Measurements from ENCODE around the gene VAMP7. TPM values are rescaled to one million over a fixed set of nuclear protein-coding genes. Genes with fewer than 3 reads are reported as not detected.

VAMP7 gene
- total RNA-seq, 1 experiment from 2014 or later, result 78.4 TPM

DNA sequence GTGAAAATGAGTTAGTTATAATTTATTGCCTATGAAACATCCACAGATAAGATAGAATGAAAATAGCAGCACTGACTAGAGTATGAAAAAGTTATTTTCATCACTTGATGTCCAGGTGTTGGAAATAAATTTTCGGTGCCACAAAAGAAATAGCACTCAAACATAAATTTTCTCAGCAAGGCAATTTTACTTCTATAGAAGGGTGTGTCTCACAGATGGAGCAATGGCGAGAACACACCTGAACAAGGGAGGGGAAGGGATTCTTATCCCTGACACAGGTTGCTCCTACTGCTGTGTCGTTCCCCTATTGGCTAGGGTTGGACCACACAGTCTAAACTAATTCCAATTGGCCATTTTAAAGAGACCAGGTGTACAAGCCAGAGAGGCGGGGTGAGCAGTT lies 13.3 kb upstream of the VAMP7 start:
- in situ Hi-C loops (cut with HindIII; ENCODE audit: low pct_unique_long_range_greater_than_20kb, low sequenced_read_pairs), result no loop called here
- BruUV-seq (replicated peaks), result no TSS peak
- intact Hi-C loops (cut with micrococcal nuclease; ENCODE audit: unreplicated experiment), result no loop called here
- Histone ChIP-seq H3K27ac (ENCODE audit: low read length) (no peak overlapping the region), H3K9me3 (ENCODE audit: control insufficient read depth, insufficient read depth, low read depth, low read length) (peaks cover 5% of the 10 kb centered on the region; the same call in 1 of the 2 replicates), H3K4me3 (ENCODE audit: low read depth in 2 of 2, low read length in 2 of 2) (no peak overlapping the region), H3K27me3 (ENCODE audit: control insufficient read depth, insufficient read depth, low read length) (no peaks in the 10 kb centered on the region; the same call in 1 of the 2 replicates), H3K4me1 (ENCODE audit: control insufficient read depth, insufficient read depth, low read length) (no peaks in the 10 kb centered on the region), H3K36me3 (ENCODE audit: control insufficient read depth, insufficient read depth, low read length) (no peaks in the 10 kb centered on the region)
- TF ChIP-seq, protein P1, sequence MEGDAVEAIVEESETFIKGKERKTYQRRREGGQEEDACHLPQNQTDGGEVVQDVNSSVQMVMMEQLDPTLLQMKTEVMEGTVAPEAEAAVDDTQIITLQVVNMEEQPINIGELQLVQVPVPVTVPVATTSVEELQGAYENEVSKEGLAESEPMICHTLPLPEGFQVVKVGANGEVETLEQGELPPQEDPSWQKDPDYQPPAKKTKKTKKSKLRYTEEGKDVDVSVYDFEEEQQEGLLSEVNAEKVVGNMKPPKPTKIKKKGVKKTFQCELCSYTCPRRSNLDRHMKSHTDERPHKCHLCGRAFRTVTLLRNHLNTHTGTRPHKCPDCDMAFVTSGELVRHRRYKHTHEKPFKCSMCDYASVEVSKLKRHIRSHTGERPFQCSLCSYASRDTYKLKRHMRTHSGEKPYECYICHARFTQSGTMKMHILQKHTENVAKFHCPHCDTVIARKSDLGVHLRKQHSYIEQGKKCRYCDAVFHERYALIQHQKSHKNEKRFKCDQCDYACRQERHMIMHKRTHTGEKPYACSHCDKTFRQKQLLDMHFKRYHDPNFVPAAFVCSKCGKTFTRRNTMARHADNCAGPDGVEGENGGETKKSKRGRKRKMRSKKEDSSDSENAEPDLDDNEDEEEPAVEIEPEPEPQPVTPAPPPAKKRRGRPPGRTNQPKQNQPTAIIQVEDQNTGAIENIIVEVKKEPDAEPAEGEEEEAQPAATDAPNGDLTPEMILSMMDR (IDR thresholded peaks at IDR 0.05), result no peak
- TF ChIP-seq TCF7L2 (IDR thresholded peaks at IDR 0.05; ENCODE audit: low read depth, low read length) (no peak), SIN3A (IDR thresholded peaks at IDR 0.05; ENCODE audit: borderline replicate concordance, insufficient read depth, low read depth, low read length) (no peak), POLR2AphosphoS5 (IDR thresholded peaks at IDR 0.05; ENCODE audit: low read depth, low read length) (no peak)
- TF ChIP-seq, protein P2, sequence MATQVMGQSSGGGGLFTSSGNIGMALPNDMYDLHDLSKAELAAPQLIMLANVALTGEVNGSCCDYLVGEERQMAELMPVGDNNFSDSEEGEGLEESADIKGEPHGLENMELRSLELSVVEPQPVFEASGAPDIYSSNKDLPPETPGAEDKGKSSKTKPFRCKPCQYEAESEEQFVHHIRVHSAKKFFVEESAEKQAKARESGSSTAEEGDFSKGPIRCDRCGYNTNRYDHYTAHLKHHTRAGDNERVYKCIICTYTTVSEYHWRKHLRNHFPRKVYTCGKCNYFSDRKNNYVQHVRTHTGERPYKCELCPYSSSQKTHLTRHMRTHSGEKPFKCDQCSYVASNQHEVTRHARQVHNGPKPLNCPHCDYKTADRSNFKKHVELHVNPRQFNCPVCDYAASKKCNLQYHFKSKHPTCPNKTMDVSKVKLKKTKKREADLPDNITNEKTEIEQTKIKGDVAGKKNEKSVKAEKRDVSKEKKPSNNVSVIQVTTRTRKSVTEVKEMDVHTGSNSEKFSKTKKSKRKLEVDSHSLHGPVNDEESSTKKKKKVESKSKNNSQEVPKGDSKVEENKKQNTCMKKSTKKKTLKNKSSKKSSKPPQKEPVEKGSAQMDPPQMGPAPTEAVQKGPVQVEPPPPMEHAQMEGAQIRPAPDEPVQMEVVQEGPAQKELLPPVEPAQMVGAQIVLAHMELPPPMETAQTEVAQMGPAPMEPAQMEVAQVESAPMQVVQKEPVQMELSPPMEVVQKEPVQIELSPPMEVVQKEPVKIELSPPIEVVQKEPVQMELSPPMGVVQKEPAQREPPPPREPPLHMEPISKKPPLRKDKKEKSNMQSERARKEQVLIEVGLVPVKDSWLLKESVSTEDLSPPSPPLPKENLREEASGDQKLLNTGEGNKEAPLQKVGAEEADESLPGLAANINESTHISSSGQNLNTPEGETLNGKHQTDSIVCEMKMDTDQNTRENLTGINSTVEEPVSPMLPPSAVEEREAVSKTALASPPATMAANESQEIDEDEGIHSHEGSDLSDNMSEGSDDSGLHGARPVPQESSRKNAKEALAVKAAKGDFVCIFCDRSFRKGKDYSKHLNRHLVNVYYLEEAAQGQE (IDR thresholded peaks at IDR 0.05; ENCODE audit: insufficient read depth in 1 of 2, low read depth in 2 of 2, low read length in 1 of 2), result no peak
- ChIA-PET POLR2A (no interaction called here), CTCF (no interaction called here)
- no peak for DNase-seq (ENCODE audit: low read depth, low spot score)
- no peak for ATAC-seq

GRCh38 chrX:155870958-155871357 lies 10.2 kb upstream of the VAMP7 start:
- DNase-seq (ENCODE audit: low read depth, low spot score) (no peak), ATAC-seq (no peak)
- peaks cover 5% of the 10 kb centered on the region; the same call in 1 of the 2 replicates for H3K9me3 ChIP-seq (ENCODE audit: control insufficient read depth, insufficient read depth, low read depth, low read length)
- no peaks in the 10 kb centered on the region for H3K36me3 ChIP-seq (ENCODE audit: control insufficient read depth, insufficient read depth, low read length)
- intact Hi-C loops (cut with micrococcal nuclease; ENCODE audit: unreplicated experiment), result no loop called here
- no peaks in the 10 kb centered on the region for H3K4me1 ChIP-seq (ENCODE audit: control insufficient read depth, insufficient read depth, low read length)
- CTCF ChIA-PET, result no interaction called here
- BruUV-seq (replicated peaks), result no TSS peak
- POLR2A ChIA-PET, result no interaction called here
- in situ Hi-C loops (cut with HindIII; ENCODE audit: low pct_unique_long_range_greater_than_20kb, low sequenced_read_pairs), result no loop called here
- TF ChIP-seq TCF7L2 (IDR thresholded peaks at IDR 0.05; ENCODE audit: low read depth, low read length) (no peak), SIN3A (IDR thresholded peaks at IDR 0.05; ENCODE audit: borderline replicate concordance, insufficient read depth, low read depth, low read length) (no peak), POLR2AphosphoS5 (IDR thresholded peaks at IDR 0.05; ENCODE audit: low read depth, low read length) (no peak)
- TF ChIP-seq, protein P1 (IDR thresholded peaks at IDR 0.05), result no peak
- TF ChIP-seq, protein P2 (IDR thresholded peaks at IDR 0.05; ENCODE audit: insufficient read depth in 1 of 2, low read depth in 2 of 2, low read length in 1 of 2), result no peak
- H3K4me3 ChIP-seq (ENCODE audit: low read depth in 2 of 2, low read length in 2 of 2), result no peak overlapping the region
- H3K27me3 ChIP-seq (ENCODE audit: control insufficient read depth, insufficient read depth, low read length), result peaks cover 3% of the 10 kb centered on the region; the same call in 1 of the 2 replicates
- no peak overlapping the region for H3K27ac ChIP-seq (ENCODE audit: low read length)

Data from Panc1 (cell line).